HEK293 (cell line): ENCODE measurements around the gene SLC26A6.

Experiments used
- CTCF ChIA-PET: fragments of 350-600 bp; formaldehyde crosslinking; extraction: SDS; loops from one replicate; lab custom pipeline; 2021; ENCODE audit warnings: antibody characterized with exemption; lab: Yijun Ruan, JAX
- POLR2A ChIA-PET: fragments of 300-600 bp; formaldehyde crosslinking; extraction: SDS; loops from one replicate; lab custom pipeline; 2020; ENCODE audit warnings: antibody characterized with exemption, inconsistent platforms; lab: Yijun Ruan, JAX
- H3K27ac ChIP-seq: fragments of 200-500 bp; sonication (Bioruptor generic); 2 replicates; pipeline ENCODE4 v1.5.1; 2014; ENCODE audit warnings: low read depth, low read length, control low read depth, inconsistent platforms; ENCODE audit errors: extremely low read depth
- H3K36me3 ChIP-seq, 2 experiments: fragments of 200-500 bp in 1 of 2; sonication (Bioruptor generic) in 1 of 2; 1 replicate in 1 of 2; 2 replicates in 1 of 2; pipeline ENCODE4 v1.5.1; 2014 to 2017; ENCODE audit warnings: inconsistent platforms in 2 of 2, low read length in 2 of 2; ENCODE audit not compliant: control insufficient read depth in 2 of 2, insufficient read depth in 1 of 2
- H3K4me1 ChIP-seq: fragments of 200-500 bp; sonication (Bioruptor generic); 2 replicates; pipeline ENCODE4 v1.5.1; 2014; ENCODE audit warnings: mild to moderate bottlenecking, low read length, inconsistent platforms; ENCODE audit not compliant: control insufficient read depth, insufficient read depth
- H3K4me3 ChIP-seq: 2 replicates; pipeline ENCODE4 v1.5.1; 2011; ENCODE audit warnings: low read depth, mild to moderate bottlenecking, control low read depth, low read length, moderate library complexity
- H3K9me3 ChIP-seq: fragments of 200-500 bp; sonication (Bioruptor generic); 2 replicates; pipeline ENCODE4 v1.5.1; 2014; ENCODE audit warnings: low read depth, low read length, inconsistent platforms; ENCODE audit not compliant: control insufficient read depth, insufficient read depth
- BCL11A ChIP-seq: fragments of 450-650 bp; formaldehyde crosslinking; IDR thresholded peaks from 2 replicates; pipeline ENCODE4 v1.5.1; 2016; ENCODE audit warnings: low read depth, missing biosample characterization, missing genetic modification characterization
- GLIS1 ChIP-seq: fragments of 450-650 bp; formaldehyde crosslinking; IDR thresholded peaks from 2 replicates; pipeline ENCODE4 v1.5.1; 2016; ENCODE audit warnings: missing biosample characterization, missing genetic modification characterization
- GLIS2 ChIP-seq: fragments of 450-650 bp; formaldehyde crosslinking; IDR thresholded peaks from 2 replicates; pipeline ENCODE4 v1.5.1; 2016; ENCODE audit warnings: missing biosample characterization, missing genetic modification characterization
- HOXA7 ChIP-seq: sonication (generic); formaldehyde crosslinking; IDR thresholded peaks from 2 replicates; pipeline ENCODE4 v1.8.1; 2022; ENCODE audit warnings: missing genetic modification reagents, borderline replicate concordance
- HOXD13 ChIP-seq: sonication (generic); formaldehyde crosslinking; IDR thresholded peaks from 2 replicates; pipeline ENCODE4 v1.8.0; 2022; ENCODE audit warnings: missing genetic modification reagents, borderline replicate concordance
- PATZ1 ChIP-seq: fragments of 450-650 bp; formaldehyde crosslinking; IDR thresholded peaks from 2 replicates; pipeline ENCODE4 v1.5.1; 2016; ENCODE audit warnings: missing biosample characterization, missing genetic modification characterization
- SCRT1 ChIP-seq: fragments of 450-650 bp; formaldehyde crosslinking; IDR thresholded peaks from 2 replicates; pipeline ENCODE4 v1.5.1; 2016; ENCODE audit warnings: missing biosample characterization, missing genetic modification characterization, borderline replicate concordance
- TRIM28 ChIP-seq: IDR thresholded peaks from 2 replicates; pipeline ENCODE4 v1.6.1; 2011; ENCODE audit warnings: low read length, control low read depth, borderline replicate concordance
- ZBTB21 ChIP-seq: fragments of 450-650 bp; formaldehyde crosslinking; IDR thresholded peaks from 2 replicates; pipeline ENCODE4 v1.5.1; 2017; ENCODE audit warnings: missing biosample characterization, missing genetic modification characterization
- ZBTB48 ChIP-seq: fragments of 450-650 bp; formaldehyde crosslinking; IDR thresholded peaks from 2 replicates; pipeline ENCODE4 v1.5.1; 2016; ENCODE audit warnings: missing biosample characterization, missing genetic modification characterization
- ZFP41 ChIP-seq: fragments of 450-650 bp; formaldehyde crosslinking; IDR thresholded peaks from 2 replicates; pipeline ENCODE4 v1.5.1; 2016; ENCODE audit warnings: missing biosample characterization, missing genetic modification characterization, borderline replicate concordance
- ZFP69B ChIP-seq: fragments of 450-650 bp; formaldehyde crosslinking; IDR thresholded peaks from 2 replicates; pipeline ENCODE4 v1.5.1; 2016; ENCODE audit warnings: missing biosample characterization, missing genetic modification characterization
- ZNF148 ChIP-seq: fragments of 450-650 bp; formaldehyde crosslinking; IDR thresholded peaks from 2 replicates; pipeline ENCODE4 v1.5.0; 2017; ENCODE audit warnings: missing biosample characterization, missing genetic modification characterization, borderline replicate concordance
- ZNF202 ChIP-seq: fragments of 450-650 bp; formaldehyde crosslinking; IDR thresholded peaks from 2 replicates; pipeline ENCODE4 v1.5.1; 2016; ENCODE audit warnings: missing biosample characterization, missing genetic modification characterization, borderline replicate concordance
- ZNF302 ChIP-seq: fragments of 450-650 bp; formaldehyde crosslinking; IDR thresholded peaks from 2 replicates; pipeline ENCODE4 v1.5.1; 2016; ENCODE audit warnings: missing biosample characterization, missing genetic modification characterization, low read depth
- ZNF366 ChIP-seq: fragments of 450-650 bp; formaldehyde crosslinking; conservative IDR thresholded peaks from 2 replicates; pipeline ENCODE4 v1.5.1; 2016; ENCODE audit warnings: missing biosample characterization, missing genetic modification characterization
- ZNF426 ChIP-seq: fragments of 450-650 bp; formaldehyde crosslinking; IDR thresholded peaks from 2 replicates; pipeline ENCODE4 v1.5.1; 2017; ENCODE audit warnings: missing biosample characterization, missing genetic modification characterization, mild to moderate bottlenecking, inconsistent platforms, moderate library complexity
- ZNF513 ChIP-seq: fragments of 450-650 bp; IDR thresholded peaks from 2 replicates; pipeline ENCODE4 v1.5.1; 2018; ENCODE audit warnings: missing biosample characterization, missing genetic modification characterization
- ZNF585B ChIP-seq: fragments of 450-650 bp; formaldehyde crosslinking; IDR thresholded peaks from 2 replicates; pipeline ENCODE4 v1.5.1; 2016; ENCODE audit warnings: missing biosample characterization, missing genetic modification characterization
- ZNF670 ChIP-seq: fragments of 450-650 bp; formaldehyde crosslinking; IDR thresholded peaks from 2 replicates; pipeline ENCODE4 v1.5.1; 2016; ENCODE audit warnings: missing biosample characterization, missing genetic modification characterization, low read depth
- ZNF707 ChIP-seq: fragments of 450-650 bp; formaldehyde crosslinking; IDR thresholded peaks from 2 replicates; pipeline ENCODE4 v1.5.1; 2016; ENCODE audit warnings: missing biosample characterization, missing genetic modification characterization
- ZNF768 ChIP-seq: fragments of 450-650 bp; formaldehyde crosslinking; IDR thresholded peaks from 2 replicates; pipeline ENCODE4 v1.5.1; 2018; ENCODE audit warnings: missing biosample characterization, mild to moderate bottlenecking, missing genetic modification characterization
- ZSCAN30 ChIP-seq: fragments of 450-650 bp; IDR thresholded peaks from 2 replicates; pipeline ENCODE4 v1.5.1; 2018; ENCODE audit warnings: missing biosample characterization, mild to moderate bottlenecking, missing genetic modification characterization, moderate library complexity

The SLC26A6 gene

GRCh38 chr3:48655063-48655462 is 19.8 kb upstream of the SLC26A6 start:
- Histone ChIP-seq H3K4me3 (no peak overlapping the region), H3K36me3 (no peaks in the 10 kb centered on the region), H3K27ac (no peak overlapping the region), H3K9me3 (no peaks in the 10 kb centered on the region)
- POLR2A ChIA-PET, result no interaction called here
- no peak for TF ChIP-seq ZNF585B (tag by site-specific recombination)
- no peak for TF ChIP-seq ZNF670 (tag by site-specific recombination)
- no peak for TF ChIP-seq ZNF202 (tag by site-specific recombination)
- no peak for TF ChIP-seq ZSCAN30 (tag by site-specific recombination)
- no peak for TF ChIP-seq ZFP41 (tag by site-specific recombination)
- TF ChIP-seq, all 188 proteins: peak for 0
- H3K4me1 ChIP-seq, result no peaks in the 10 kb centered on the region
- CTCF ChIA-PET, result interaction anchor here (0.6 kb wide), 1 partner anchor 17 kb away, joined by 3 read pairs; no protein-coding TSS in a partner anchor

GRCh38 chr3:48652923-48653715 is 17.9 kb upstream of the SLC26A6 start:
- Histone ChIP-seq H3K4me1 (no peaks in the 10 kb centered on the region), H3K27ac (no peak overlapping the region), H3K4me3 (no peak overlapping the region), H3K9me3 (no peaks in the 10 kb centered on the region), H3K36me3 (no peaks in the 10 kb centered on the region)
- ChIA-PET CTCF (interaction anchor here (1.9 kb wide), 1 partner anchor 17 kb away, joined by 6 read pairs; the partner anchor contains the start of gene SLC26A6), POLR2A (no interaction called here)
- TF ChIP-seq HOXD13 (CRISPR knock-in tag) (no peak), SCRT1 (tag by site-specific recombination) (no peak), BCL11A (tag by site-specific recombination) (0 out of 2 replicates have a peak, but pooled peaks have one; percentile 27)

- H3K36me3 ChIP-seq, result no peaks in the 10 kb centered on the region
- H3K9me3 ChIP-seq, result no peaks in the 10 kb centered on the region
- H3K4me3 ChIP-seq, result no peak overlapping the region
- no peaks in the 10 kb centered on the region for H3K4me1 ChIP-seq
- ChIA-PET CTCF (interaction anchor here (0.6 kb wide), 1 partner anchor 146 kb away, joined by 3 read pairs; no protein-coding TSS in a partner anchor), POLR2A (interaction anchor here (0.9 kb wide), 1 partner anchor 16 kb away, joined by 3 read pairs; the partner anchor contains the start of gene SLC26A6)
- no peak overlapping the region for H3K27ac ChIP-seq
- TF ChIP-seq ZNF148 (tag by site-specific recombination) (no peak), ZNF426 (tag by site-specific recombination) (no peak), ZNF768 (no peak), ZBTB21 (no peak), ZNF302 (tag by site-specific recombination) (no peak), GLIS2 (tag by site-specific recombination) (no peak), ZNF513 (tag by site-specific recombination) (no peak), ZFP69B (tag by site-specific recombination) (no peak), GLIS1 (tag by site-specific recombination) (no peak), ZBTB48 (tag by site-specific recombination) (no peak), TRIM28 (no peak), ZNF707 (tag by site-specific recombination) (no peak), PATZ1 (no peak), ZNF670 (tag by site-specific recombination) (no peak), ZNF366 (tag by site-specific recombination) (no peak), HOXA7 (CRISPR knock-in tag) (no peak)
Measured at GRCh38 chr3:48651771-48652170, 16.5 kb upstream of the SLC26A6 start.
